ENCODE data around the gene PCDHB10.
"Not testable (repeated sequence)": the region's sequence is repeated elsewhere in the genome, so short reads cannot be mapped to it uniquely, and the experiment has no call there.

DNA sequence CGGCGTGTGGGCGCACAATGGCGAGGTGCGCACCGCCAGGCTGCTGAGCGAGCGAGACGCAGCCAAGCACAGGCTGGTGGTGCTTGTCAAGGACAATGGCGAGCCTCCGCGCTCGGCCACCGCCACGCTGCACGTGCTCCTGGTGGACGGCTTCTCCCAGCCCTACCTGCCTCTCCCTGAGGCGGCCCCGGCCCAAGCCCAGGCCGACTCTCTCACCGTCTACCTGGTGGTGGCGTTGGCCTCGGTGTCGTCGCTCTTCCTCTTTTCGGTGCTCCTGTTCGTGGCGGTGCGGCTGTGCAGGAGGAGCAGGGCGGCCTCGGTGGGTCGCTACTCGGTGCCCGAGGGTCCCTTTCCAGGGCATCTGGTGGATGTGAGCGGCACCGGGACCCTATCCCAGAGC is 40.1 kb upstream of the PCDHB10 start:
- TF ChIP-seq POU2F2, POLR2AphosphoS5 (IDR thresholded peaks at IDR 0.05; ENCODE audit: low read depth, low read length): not testable (repeated sequence)

Measured in GM12891 (cell line).